Spinal cord (tissue), 10 donors: ENCODE measurements around the gene TMEM192. TPM values are rescaled to one million over a fixed set of nuclear protein-coding genes. Genes with fewer than 3 reads are reported as not detected.
"Not testable (repeated sequence)": the region's sequence is repeated elsewhere in the genome, so short reads cannot be mapped to it uniquely, and the experiment has no call there.

ENCODE experiments used
- DNase-seq, 6 donors: peaks; one replicate each; pipeline versions ENCODE4 v3.0.0 to v3.0.0-alpha.2; 2013 to 2015; ENCODE audit warnings: low spot score in 6 of 6, low read depth in 4 of 6
- H3K27ac ChIP-seq: one replicate; pipeline ENCODE4 v1.5.1; 2013; ENCODE audit warnings: low read depth, low read length, control low read depth
- H3K27me3 ChIP-seq: one replicate; pipeline ENCODE4 v1.6.1; 2013; ENCODE audit warnings: low read length; ENCODE audit not compliant: control insufficient read depth, insufficient read depth
- H3K36me3 ChIP-seq: one replicate; pipeline ENCODE4 v1.6.1; 2013; ENCODE audit warnings: low read length; ENCODE audit not compliant: control insufficient read depth, insufficient read depth
- H3K4me1 ChIP-seq: one replicate; pipeline ENCODE4 v1.6.1; 2013; ENCODE audit warnings: low read length; ENCODE audit not compliant: control insufficient read depth, insufficient read depth
- H3K4me3 ChIP-seq: one replicate; pipeline ENCODE4 v1.5.1; 2013; ENCODE audit warnings: low read depth, low read length, control low read depth
- H3K9me3 ChIP-seq: one replicate; pipeline ENCODE4 v1.6.1; 2013; ENCODE audit warnings: low read length; ENCODE audit not compliant: control insufficient read depth, insufficient read depth
- WGBS: methylation state at CpG from one replicate; pipeline ENCODE4 v1.1.5; 2013; ENCODE audit warnings: missing lambda C conversion rate; ENCODE audit not compliant: insufficient coverage; 5-methylcytosine and 5-hydroxymethylcytosine counted together
- polyA plus RNA-seq, 2 donors: library from polyadenylated mRNA; unstranded; fragments of 120-200 nt; gene quantifications; one replicate each; pipeline ENCODE4 v1.2.1, GENCODE V29; 2013; ENCODE audit not compliant: insufficient read length in 2 of 2
- total RNA-seq, 2 donors: library from RNA; depleted of rRNA in 1 of 2; stranded (reverse); fragments of 120-200 nt in 1 of 2; fragments of >200 nt in 1 of 2; gene quantifications; one replicate each; pipeline versions ENCODE4 v1.2.3 to v1.2.4, GENCODE V29; 2013 to 2014
- donor health status: healthy.

Gene TMEM192
- total and polyA plus RNA-seq, 4 donors, result 17.9 to 20.6 (median 19.1) TPM

DNA sequence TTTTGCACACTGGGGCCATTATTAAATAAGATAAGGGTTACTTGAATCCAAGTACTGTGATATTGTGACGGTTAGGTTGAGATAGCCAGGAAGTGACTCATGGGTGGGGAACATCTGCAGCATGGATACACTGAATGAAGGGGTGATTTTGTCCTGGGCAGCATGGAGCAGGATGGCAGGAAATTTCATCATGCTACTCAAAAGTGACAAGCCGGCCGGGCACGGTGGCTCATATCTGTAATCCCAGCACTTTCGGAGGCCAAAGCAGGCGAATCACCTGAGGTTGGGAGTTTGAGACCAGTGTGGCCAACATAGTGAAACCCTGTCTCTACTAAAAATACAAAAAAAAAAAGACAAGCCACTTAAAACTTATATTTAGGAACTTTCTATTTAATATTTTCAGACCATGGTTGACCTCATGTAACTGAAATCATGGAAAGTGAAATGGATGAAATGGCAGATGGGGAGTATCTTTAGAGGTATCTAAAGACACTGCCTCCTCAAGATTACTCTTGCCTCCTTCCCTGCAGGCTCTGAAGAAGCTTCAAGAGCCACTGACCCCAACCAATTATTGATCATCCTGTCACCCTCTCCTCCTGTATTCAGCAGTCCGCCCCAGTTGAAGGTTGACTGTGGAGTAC lies 84.8 kb downstream of the TMEM192 start:
- Histone ChIP-seq H3K4me1 (no peaks in the 10 kb centered on the region), H3K27me3 (no peaks in the 10 kb centered on the region), H3K36me3 (no peaks in the 10 kb centered on the region), H3K4me3 (no peak overlapping the region), H3K9me3 (no peaks in the 10 kb centered on the region), H3K27ac (no peak overlapping the region)
- DNase-seq, result no peak
- WGBS, result 74% methylated on average over 4 of the region's 7 CpGs

- not testable (repeated sequence) for H3K9me3 ChIP-seq, H3K36me3 ChIP-seq, H3K4me1 ChIP-seq, H3K27me3 ChIP-seq, H3K4me3 ChIP-seq, DNase-seq, H3K27ac ChIP-seq
- WGBS, result 100% methylated on average over 2 of the region's 8 CpGs
Observed at GRCh38 chr4:165025782-165026181, 86.9 kb downstream of the TMEM192 start.

Other genes starting within 250 kb of the TMEM192 start
- gene APELA, start 235.7 kb downstream of the TMEM192 start, total RNA-seq, result under 1 TPM; 0.17 to 0.20 TPM
- under 1 TPM in 1 of 2 donors, not detected in 1; 0.14 TPM for gene APELA, start 235.7 kb downstream of the TMEM192 start, polyA plus RNA-seq
- 1 to 10 TPM; 3.0 to 3.6 TPM for gene TRIM61, start 135.2 kb downstream of the TMEM192 start, total RNA-seq
- gene TRIM61, start 135.2 kb downstream of the TMEM192 start, polyA plus RNA-seq, result 1 to 10 TPM; 3.1 to 3.9 TPM
- not detected for gene TRIM60, start 80.9 kb downstream of the TMEM192 start, total RNA-seq
- gene TRIM60, start 80.9 kb downstream of the TMEM192 start, polyA plus RNA-seq, result not detected
- gene TRIM75, start 59.0 kb downstream of the TMEM192 start, total RNA-seq, result not detected
- not detected for gene TRIM75, start 59.0 kb downstream of the TMEM192 start, polyA plus RNA-seq
- 10 to 100 TPM; 17.2 to 27.7 TPM for gene KLHL2, start 94.7 kb upstream of the TMEM192 start, total RNA-seq
- 10 to 100 TPM; 28.0 to 34.6 TPM for gene KLHL2, start 94.7 kb upstream of the TMEM192 start, polyA plus RNA-seq
- 100 to 1,000 TPM; 129 to 500 TPM for gene MSMO1, start 214.8 kb upstream of the TMEM192 start, total RNA-seq
- gene MSMO1, start 214.8 kb upstream of the TMEM192 start, polyA plus RNA-seq, result 100 to 1,000 TPM; 151 to 217 TPM